IMR-90 (cell line): Measurements from ENCODE around the gene EEF1E1. TPM values are rescaled to one million over a fixed set of nuclear protein-coding genes. Genes with fewer than 3 reads are reported as not detected.

Experiments
- ATAC-seq: fragments of 200-7000 bp; cut with Tn5 transposase; 2 replicates; pipeline ENCODE4 v1.9.1; 2020; ENCODE audit warnings: low read depth, mild to moderate bottlenecking, moderate library complexity
- BruUV-seq: library from RNA; stranded (reverse); fragments of 400-500 nt; replicated peaks from 2 replicates; lab custom pipeline; 2021; lab: Mats Ljungman, UMichigan
- CTCF ChIA-PET: fragments of 300-600 bp; formaldehyde crosslinking; extraction: SDS; loops from one replicate; lab custom pipeline; 2021; ENCODE audit warnings: antibody characterized with exemption; lab: Yijun Ruan, JAX
- POLR2A ChIA-PET: fragments of 300-600 bp; sonication (Branson Sonifier 250); formaldehyde crosslinking; loops from one replicate; lab custom pipeline; 2022; ENCODE audit warnings: antibody characterized with exemption; ENCODE audit not compliant: unreplicated experiment; lab: Charles Lee
- DNase-seq: peaks from one replicate; pipeline ENCODE4 v3.0.0; 2013
- H2AFZ ChIP-seq: replicated peaks from 2 replicates; pipeline ENCODE3; 2013; ENCODE audit warnings: low read length, mild to moderate bottlenecking; ENCODE audit not compliant: poor library complexity
- H2AK5ac ChIP-seq: 2 replicates; pipeline ENCODE4 v1.6.1; 2013; ENCODE audit warnings: low read depth, low read length, inconsistent platforms
- H2AK9ac ChIP-seq: replicated peaks from 2 replicates; pipeline ENCODE3; 2013; ENCODE audit warnings: mild to moderate bottlenecking, low read depth, low read length, moderate library complexity; ENCODE audit not compliant: poor library complexity
- H2BK120ac ChIP-seq: 2 replicates; pipeline ENCODE4 v1.6.1; 2013; ENCODE audit warnings: low read depth, low read length, inconsistent platforms
- H2BK15ac ChIP-seq: 3 replicates; pipeline ENCODE4 v1.6.1; 2013; ENCODE audit warnings: low read depth, low read length, inconsistent platforms
- H2BK20ac ChIP-seq: 2 replicates; pipeline ENCODE4 v1.6.1; 2013; ENCODE audit warnings: low read depth, mild to moderate bottlenecking, inconsistent platforms, low read length, moderate library complexity
- H2BK5ac ChIP-seq: 2 replicates; pipeline ENCODE4 v1.6.1; 2013; ENCODE audit warnings: mild to moderate bottlenecking, low read depth, low read length, inconsistent platforms; ENCODE audit not compliant: poor library complexity, severe bottlenecking
- H3K14ac ChIP-seq: replicated peaks from 2 replicates; pipeline ENCODE4 v1.6.1; 2013; ENCODE audit warnings: low read depth, low read length, inconsistent platforms
- H3K18ac ChIP-seq: 2 replicates; pipeline ENCODE4 v1.6.1; 2013; ENCODE audit warnings: low read depth, low read length, control low read depth
- H3K23ac ChIP-seq: 2 replicates; pipeline ENCODE4 v1.6.1; 2013; ENCODE audit warnings: low read depth, low read length, inconsistent platforms
- H3K27ac ChIP-seq: 2 replicates; pipeline ENCODE4 v1.5.1; 2013; ENCODE audit warnings: mild to moderate bottlenecking, control low read depth, low read length; ENCODE audit not compliant: insufficient read depth
- H3K27me3 ChIP-seq: 2 replicates; pipeline ENCODE4 v1.6.1; 2013; ENCODE audit warnings: low read length; ENCODE audit not compliant: control insufficient read depth, insufficient read depth
- H3K36me3 ChIP-seq: 2 replicates; pipeline ENCODE4 v1.6.1; 2013; ENCODE audit warnings: low read length, mixed read lengths; ENCODE audit not compliant: control insufficient read depth, insufficient read depth
- H3K4ac ChIP-seq: 2 replicates; pipeline ENCODE4 v1.6.1; 2013; ENCODE audit warnings: low read depth, low read length, inconsistent platforms
- H3K4me1 ChIP-seq: 2 replicates; pipeline ENCODE4 v1.6.1; 2013; ENCODE audit warnings: low read length, mixed read lengths; ENCODE audit not compliant: control insufficient read depth, insufficient read depth
- H3K4me2 ChIP-seq: 2 replicates; pipeline ENCODE4 v1.6.1; 2013; ENCODE audit warnings: low read depth, mild to moderate bottlenecking, control low read depth, low read length, moderate library complexity
- H3K4me3 ChIP-seq: 2 replicates; pipeline ENCODE4 v1.5.1; 2013; ENCODE audit warnings: low read depth, mild to moderate bottlenecking, control low read depth, low read length, moderate library complexity; ENCODE audit not compliant: insufficient read depth
- H3K56ac ChIP-seq: 2 replicates; pipeline ENCODE4 v1.6.1; 2013; ENCODE audit warnings: low read length, inconsistent platforms; ENCODE audit not compliant: insufficient read depth; ENCODE audit errors: extremely low read depth
- H3K79me1 ChIP-seq, 2 experiments: 2 replicates each; pipeline ENCODE4 v1.6.1; 2013; ENCODE audit warnings: low read length in 2 of 2, inconsistent platforms in 1 of 2, low read depth in 1 of 2
- H3K9ac ChIP-seq: 2 replicates; pipeline ENCODE4 v1.6.1; 2013; ENCODE audit warnings: low read depth, low read length, control low read depth
- H3K9me1 ChIP-seq: 2 replicates; pipeline ENCODE4 v1.6.1; 2013; ENCODE audit warnings: low read length, inconsistent platforms; ENCODE audit not compliant: insufficient read depth
- H3K9me3 ChIP-seq: 2 replicates; pipeline ENCODE4 v1.6.1; 2013; ENCODE audit warnings: low read length; ENCODE audit not compliant: control insufficient read depth, insufficient read depth
- H4K20me1 ChIP-seq: 2 replicates; pipeline ENCODE4 v1.6.1; 2013; ENCODE audit warnings: low read length, inconsistent platforms; ENCODE audit not compliant: insufficient read depth
- H4K5ac ChIP-seq: 2 replicates; pipeline ENCODE4 v1.6.1; 2013; ENCODE audit warnings: mild to moderate bottlenecking, low read depth, low read length, control low read depth
- H4K8ac ChIP-seq, 2 experiments: 2 replicates each; pipeline ENCODE4 v1.6.1; 2013; ENCODE audit warnings: low read depth in 2 of 2, low read length in 2 of 2, control low read depth in 1 of 2, inconsistent platforms in 1 of 2
- H4K91ac ChIP-seq: 2 replicates; pipeline ENCODE4 v1.6.1; 2013; ENCODE audit warnings: low read depth, low read length, inconsistent platforms; ENCODE audit not compliant: insufficient read depth
- BHLHE40 ChIP-seq: fragments of 150-350 bp; IDR thresholded peaks from 2 replicates; pipeline ENCODE4 v1.6.1; 2016; ENCODE audit warnings: mild to moderate bottlenecking, low read depth, low read length
- CEBPB ChIP-seq: IDR thresholded peaks from 2 replicates; pipeline ENCODE4 v1.6.1; 2012; ENCODE audit warnings: low read depth, low read length, improper control_type of control experiment
- CHD1 ChIP-seq: IDR thresholded peaks from 2 replicates; pipeline ENCODE4 v1.6.1; 2012; ENCODE audit warnings: low read depth, low read length, improper control_type of control experiment
- ELK1 ChIP-seq: fragments of 150-350 bp; IDR thresholded peaks from 2 replicates; pipeline ENCODE4 v1.6.1; 2016; ENCODE audit warnings: low read depth, mild to moderate bottlenecking, low read length, moderate library complexity, borderline replicate concordance
- FOS ChIP-seq: fragments of 150-350 bp; IDR thresholded peaks from 2 replicates; pipeline ENCODE4 v1.6.1; 2016; ENCODE audit warnings: low read depth, low read length
- MAFK ChIP-seq: IDR thresholded peaks from 2 replicates; pipeline ENCODE4 v1.6.1; 2012; ENCODE audit warnings: low read depth, low read length, improper control_type of control experiment
- MAZ ChIP-seq: IDR thresholded peaks from 2 replicates; pipeline ENCODE4 v1.6.1; 2012; ENCODE audit warnings: low read depth, mild to moderate bottlenecking, low read length, improper control_type of control experiment, moderate library complexity, borderline replicate concordance
- MXI1 ChIP-seq: IDR thresholded peaks from 2 replicates; pipeline ENCODE4 v1.6.1; 2012; ENCODE audit warnings: low read depth, mild to moderate bottlenecking, low read length, moderate library complexity, borderline replicate concordance
- NFE2L2 ChIP-seq: fragments of 150-350 bp; IDR thresholded peaks from 2 replicates; pipeline ENCODE4 v1.6.1; 2016; ENCODE audit warnings: low read depth, mild to moderate bottlenecking, low read length
- POLR2A ChIP-seq: IDR thresholded peaks from 2 replicates; pipeline ENCODE4 v1.6.1; 2012; ENCODE audit warnings: mild to moderate bottlenecking, low read depth, low read length
- RAD21 ChIP-seq: IDR thresholded peaks from 2 replicates; pipeline ENCODE4 v1.6.1; 2012; ENCODE audit warnings: low read length, improper control_type of control experiment
- RFX5 ChIP-seq: IDR thresholded peaks from 2 replicates; pipeline ENCODE4 v1.8.0; 2012; ENCODE audit warnings: low read depth, mild to moderate bottlenecking, low read length, moderate library complexity
- SMC3 ChIP-seq: fragments of 150-350 bp; IDR thresholded peaks from 2 replicates; pipeline ENCODE4 v1.6.1; 2016; ENCODE audit warnings: low read depth, mild to moderate bottlenecking, antibody characterized with exemption, low read length, moderate library complexity
- USF2 ChIP-seq: fragments of 150-350 bp; IDR thresholded peaks from 2 replicates; pipeline ENCODE4 v1.6.1; 2017; ENCODE audit warnings: mild to moderate bottlenecking, antibody characterized with exemption, low read length, low read depth
- WGBS, 2 experiments: methylation state at CpG; one replicate each; pipeline versions ENCODE4 v1.1.5 to v1.1.7; 2013; ENCODE audit warnings: missing lambda C conversion rate in 2 of 2; ENCODE audit not compliant: insufficient read length in 1 of 2; ENCODE audit errors: extremely low coverage in 2 of 2; 5-methylcytosine and 5-hydroxymethylcytosine counted together
- dilution Hi-C: fragments of 300-500 bp; cut with HindIII; formaldehyde crosslinking; loops from one replicate; pipeline ENCODE4 v1.14.3; 2018; ENCODE audit warnings: low sequenced_read_pairs; ENCODE audit not compliant: unreplicated experiment
- in situ Hi-C: fragments of 300-500 bp; cut with MboI; formaldehyde crosslinking; loops from 3 replicates; pipeline ENCODE4 v1.14.3; 2019; ENCODE audit warnings: low sequenced_read_pairs, inconsistent platforms, mixed read lengths
- intact Hi-C: fragments of 100-400 bp; cut with micrococcal nuclease; formaldehyde crosslinking; loops from 2 replicates; pipeline ENCODE4 v1.10.0; 2022
- polyA plus RNA-seq, 3 experiments: library from polyadenylated mRNA; depleted of rRNA; stranded (reverse); fragments of >200 nt; gene quantifications; 2 replicates each; pipeline ENCODE4 v1.2.3, GENCODE V29; 2012; ENCODE audit warnings: low replicate concordance in 1 of 3
- total RNA-seq: library from RNA; depleted of rRNA; stranded (reverse); fragments of >200 nt; gene quantifications from 2 replicates; pipeline ENCODE4 v1.2.3, GENCODE V29; 2012
- TF ChIP-seq, protein P1 (sequence below): conservative IDR thresholded peaks from 2 replicates; pipeline ENCODE4 v1.5.1; 2012; ENCODE audit warnings: mild to moderate bottlenecking, low read depth, low read length, improper control_type of control experiment

The EEF1E1 gene
- total and polyA plus RNA-seq, 2 of the 4 experiments (the other 2 are of a cell fraction), result 65.8 to 68.6 TPM

DNA sequence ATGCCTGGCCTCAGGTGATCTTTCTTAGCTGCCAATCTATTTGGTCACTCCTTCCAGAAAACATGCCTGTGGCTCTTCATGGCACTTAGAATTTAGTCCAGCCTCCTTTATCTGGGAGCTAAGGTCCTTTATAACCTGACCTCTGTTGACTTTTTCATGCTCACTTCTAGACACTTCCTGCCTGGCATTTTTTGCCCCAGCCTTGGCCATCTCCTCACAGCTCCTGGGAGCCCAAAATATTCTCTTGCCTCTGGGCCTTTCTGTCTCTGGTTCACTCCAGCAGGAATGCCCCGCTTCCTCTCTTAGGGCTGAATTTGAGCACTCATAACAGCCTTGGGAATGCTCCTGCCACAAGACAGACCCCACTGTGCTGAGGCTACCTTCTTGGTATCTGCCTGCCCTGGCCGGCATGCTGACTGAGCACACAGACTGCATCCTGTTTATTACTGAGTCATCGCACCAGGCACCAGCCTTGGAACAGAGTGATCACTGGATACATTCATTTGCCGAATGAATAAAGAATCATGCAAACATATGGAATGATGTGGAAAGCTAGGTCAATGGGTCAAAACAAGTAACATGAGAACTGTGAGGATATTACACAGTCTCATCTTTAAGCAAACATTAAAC lies 5.8 kb upstream of the EEF1E1 start:
- peak overlapping the region; percentile 14 for H3K9ac ChIP-seq
- no TSS peak for BruUV-seq
- no peak overlapping the region for H3K4me3 ChIP-seq
- peak; percentile 83 for TF ChIP-seq NFE2L2
- TF ChIP-seq ELK1, result no peak
- peak; percentile 85 for TF ChIP-seq CEBPB
- TF ChIP-seq BHLHE40, result peak; percentile 79
- TF ChIP-seq CHD1, result no peak
- TF ChIP-seq FOS, result peak; percentile 99
- no peak; the same call in 1 of the 2 replicates for TF ChIP-seq RAD21
- peak; percentile 58 for TF ChIP-seq POLR2A
- TF ChIP-seq, protein P1, sequence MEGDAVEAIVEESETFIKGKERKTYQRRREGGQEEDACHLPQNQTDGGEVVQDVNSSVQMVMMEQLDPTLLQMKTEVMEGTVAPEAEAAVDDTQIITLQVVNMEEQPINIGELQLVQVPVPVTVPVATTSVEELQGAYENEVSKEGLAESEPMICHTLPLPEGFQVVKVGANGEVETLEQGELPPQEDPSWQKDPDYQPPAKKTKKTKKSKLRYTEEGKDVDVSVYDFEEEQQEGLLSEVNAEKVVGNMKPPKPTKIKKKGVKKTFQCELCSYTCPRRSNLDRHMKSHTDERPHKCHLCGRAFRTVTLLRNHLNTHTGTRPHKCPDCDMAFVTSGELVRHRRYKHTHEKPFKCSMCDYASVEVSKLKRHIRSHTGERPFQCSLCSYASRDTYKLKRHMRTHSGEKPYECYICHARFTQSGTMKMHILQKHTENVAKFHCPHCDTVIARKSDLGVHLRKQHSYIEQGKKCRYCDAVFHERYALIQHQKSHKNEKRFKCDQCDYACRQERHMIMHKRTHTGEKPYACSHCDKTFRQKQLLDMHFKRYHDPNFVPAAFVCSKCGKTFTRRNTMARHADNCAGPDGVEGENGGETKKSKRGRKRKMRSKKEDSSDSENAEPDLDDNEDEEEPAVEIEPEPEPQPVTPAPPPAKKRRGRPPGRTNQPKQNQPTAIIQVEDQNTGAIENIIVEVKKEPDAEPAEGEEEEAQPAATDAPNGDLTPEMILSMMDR, result no peak
- no peak for TF ChIP-seq USF2
- TF ChIP-seq MAFK, result peak; percentile 91
- TF ChIP-seq MAZ, result peak; percentile 43; the same call in 1 of the 2 replicates
- TF ChIP-seq MXI1, result peak; percentile 35; the same call in 1 of the 2 replicates
- TF ChIP-seq SMC3, result no peak
- no peak for TF ChIP-seq RFX5

More for the DNA sequence above, 5.8 kb upstream of the EEF1E1 start:
- Histone ChIP-seq H3K18ac (peak overlapping the region; percentile 70), H3K4me2 (peak overlapping the region; percentile 60), H4K20me1 (no peaks in the 10 kb centered on the region), H3K9me3 (no peaks in the 10 kb centered on the region), H3K56ac (peak overlapping the region; percentile 81), H2AK5ac (peak overlapping the region; percentile 72), H2BK20ac (peak overlapping the region; percentile 87), H3K14ac (peak overlapping the region; percentile 59), H3K27me3 (no peaks in the 10 kb centered on the region), H3K27ac (peak overlapping the region; percentile 84), H4K8ac (peak overlapping the region; percentile 7 to 88), H2BK5ac (peak overlapping the region; percentile 94), H3K4ac (peak overlapping the region; percentile 85), H2BK120ac (peak overlapping the region; percentile 93), H4K5ac (peak overlapping the region; percentile 32), H4K91ac (peak overlapping the region; percentile 80), H2AK9ac (peak overlapping the region; percentile 83), H3K9me1 (0 out of 2 replicates have a peak, but pooled peaks cover 6% of the 10 kb centered on the region), H3K36me3 (no peaks in the 10 kb centered on the region), H3K79me1 (no peaks in the 10 kb centered on the region), H2AFZ (peak overlapping the region; percentile 86), H3K23ac (peak overlapping the region; percentile 39; the same call in 1 of the 2 replicates), H2BK15ac (peak overlapping the region; percentile 72; the same call in 2 of the 3 replicates), H3K4me1 (peaks cover 14% of the 10 kb centered on the region)
- ChIA-PET CTCF (interaction anchor here (0.7 kb wide), 1 partner anchor 111 kb away, joined by 4 read pairs; no protein-coding TSS in a partner anchor), POLR2A (no interaction called here)
- ATAC-seq (peak; percentile 99), DNase-seq (peak; percentile 99)
- intact Hi-C loops, result no loop called here
- WGBS, 2 experiments, result no CpG with 5 or more reads among the region's 4 CpGs
- in situ Hi-C loops, result no loop called here
- dilution Hi-C loops, result no loop called here
